ENCODE results near the gene RBMXL3. TPM values are rescaled to one million over a fixed set of nuclear protein-coding genes. Genes with fewer than 3 reads are reported as not detected.

The RBMXL3 gene
- total and polyA plus RNA-seq, 2 of the 8 experiments (the other 6 are each of a cell fraction or from before 2014, with no cell fraction given): not detected

GRCh38 chrX:115147220-115147619, 42.0 kb upstream of the RBMXL3 start:
- Histone ChIP-seq H2AFZ (ENCODE audit: low read length) (no peak overlapping the region), H2AK5ac (ENCODE audit: low read depth, low read length) (no peak overlapping the region), H3K4me3 (ENCODE audit: extremely low read depth in 1 of 4, insufficient read depth in 2 of 4, low read depth in 3 of 4, low read length in 4 of 4) (no peak overlapping the region), H3K79me2 (ENCODE audit: control insufficient read depth in 1 of 2, insufficient read depth in 2 of 2, low read length in 2 of 2) (no peaks in the 10 kb centered on the region), H3K27me3 (replicated peaks in 1 of 4; ENCODE audit: control insufficient read depth in 3 of 4, extremely low read depth in 1 of 4, insufficient read depth in 3 of 4, low read length in 3 of 4) (no peaks in the 10 kb centered on the region), H2BK20ac (ENCODE audit: low read length) (no peak overlapping the region), H3K56ac (replicated peaks; ENCODE audit: insufficient read length, low read depth, low read length) (no peak overlapping the region), H4K20me1 (replicated peaks in 1 of 2; ENCODE audit: control insufficient read depth in 1 of 2, insufficient read depth in 2 of 2, low read length in 2 of 2) (no peaks in the 10 kb centered on the region), H3K4me1 (replicated peaks in 1 of 4; ENCODE audit: control insufficient read depth in 3 of 4, insufficient read depth in 4 of 4, low read length in 3 of 4) (no peaks in the 10 kb centered on the region), H3K4ac (replicated peaks; ENCODE audit: insufficient read length, low read depth, low read length) (no peak overlapping the region), H3K9ac (replicated peaks in 1 of 4; ENCODE audit: extremely low read depth in 1 of 4, low read depth in 3 of 4, low read length in 3 of 4) (no peak overlapping the region), H3K36me3 (ENCODE audit: control insufficient read depth in 2 of 4, insufficient read depth in 4 of 4, low read length in 3 of 4) (peaks cover 0 to 3% (median 1%) of the 10 kb centered on the region in 4 experiments; a peak in 1 of 8 replicates), H3K27ac (ENCODE audit: low read depth, low read length) (no peak overlapping the region), H3K23me2 (ENCODE audit: low read depth, low read length) (no peaks in the 10 kb centered on the region), H2BK12ac (ENCODE audit: low read depth, low read length) (no peak overlapping the region), H4K8ac (ENCODE audit: extremely low read depth, insufficient read depth, low read length) (no peak overlapping the region), H3K79me1 (ENCODE audit: low read depth, low read length) (no peaks in the 10 kb centered on the region), H3K4me2 (ENCODE audit: insufficient read depth in 1 of 2, low read depth in 2 of 2, low read length in 2 of 2) (no peak overlapping the region), H3K23ac (ENCODE audit: insufficient read length) (no peak overlapping the region), H3K9me3 (ENCODE audit: insufficient read depth in 2 of 2, low read depth in 1 of 2, low read length in 1 of 2) (no peaks in the 10 kb centered on the region), H3K18ac (ENCODE audit: extremely low read depth, low read length) (no peak overlapping the region), H2BK120ac (replicated peaks; ENCODE audit: low read depth, low read length) (no peak overlapping the region), H2BK15ac (ENCODE audit: low read length) (no peak overlapping the region), H4K91ac (replicated peaks; ENCODE audit: insufficient read length, low read length) (no peak overlapping the region), H3K14ac (ENCODE audit: insufficient read length) (no peak overlapping the region), H4K5ac (ENCODE audit: insufficient read length, low read depth, low read length) (no peak overlapping the region), H2BK5ac (ENCODE audit: low read depth, low read length) (no peak overlapping the region)
- DNase-seq (ENCODE audit: low read depth in 1 of 2, low spot score in 2 of 2): no peak
- FAIRE-seq: no peak
- POLR2A ChIA-PET (ENCODE audit: partially characterized antibody): no interaction called here
- TF ChIP-seq RAD21 (IDR thresholded peaks at IDR 0.05 in 1 of 2, conservative IDR thresholded peaks at IDR 0.05 in 1 of 2; ENCODE audit: low read depth in 2 of 2, low read length in 2 of 2): peak in 1 of 2 experiments; percentile 34; a peak in 3 of 4 replicates
- no peak for TF ChIP-seq RNF2 (IDR thresholded peaks at IDR 0.05; ENCODE audit: borderline replicate concordance, low read depth, low read length, missing control alignments, poor library complexity, severe bottlenecking)
- CTCF ChIA-PET (ENCODE audit: partially characterized antibody): interaction anchor here (1.0 kb wide), 2 partner anchors 81 to 183 kb away, joined by 3 to 4 read pairs; no protein-coding TSS in a partner anchor
- 83% methylated on average over 1 of the region's 1 CpG; no CpG with 5 or more reads in 1 of the 2 experiments for WGBS, 2 experiments (ENCODE audit: extremely low coverage in 1 of 2, insufficient coverage in 1 of 2, insufficient read length in 1 of 2, insufficient replicate concordance in 2 of 2, low coverage in 1 of 2, low lambda C conversion rate in 2 of 2, missing lambda C conversion rate in 1 of 2)

All from H1 (cell line).